DMS 273 treated with DMSO at 0.1 percent for 48 hours (cell line): ENCODE results near the gene ZNF330.

Experiments used
- DNase-seq: peaks from one replicate; lab custom pipeline; 2025; lab: John Stamatoyannopoulos, UW

Gene ZNF330

DNA sequence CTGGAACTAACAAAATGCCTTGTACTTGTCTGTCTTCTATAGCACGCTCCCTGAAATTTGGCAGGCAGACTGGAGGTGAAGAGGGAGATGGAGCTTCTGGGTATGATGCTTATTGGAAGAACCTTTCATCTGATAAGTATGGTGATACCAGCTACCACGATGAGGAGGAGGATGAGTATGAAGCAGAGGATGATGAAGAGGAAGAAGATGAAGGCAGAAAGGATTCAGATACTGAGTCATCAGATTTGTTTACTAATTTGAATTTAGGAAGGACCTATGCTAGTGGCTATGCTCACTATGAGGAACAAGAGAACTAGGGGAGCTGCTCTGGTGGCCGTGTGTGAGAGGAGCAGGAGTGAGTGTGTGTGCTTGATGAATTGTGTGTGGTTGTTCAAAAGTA is 13.0 kb downstream of the ZNF330 start:
- DNase-seq: no peak

DNA sequence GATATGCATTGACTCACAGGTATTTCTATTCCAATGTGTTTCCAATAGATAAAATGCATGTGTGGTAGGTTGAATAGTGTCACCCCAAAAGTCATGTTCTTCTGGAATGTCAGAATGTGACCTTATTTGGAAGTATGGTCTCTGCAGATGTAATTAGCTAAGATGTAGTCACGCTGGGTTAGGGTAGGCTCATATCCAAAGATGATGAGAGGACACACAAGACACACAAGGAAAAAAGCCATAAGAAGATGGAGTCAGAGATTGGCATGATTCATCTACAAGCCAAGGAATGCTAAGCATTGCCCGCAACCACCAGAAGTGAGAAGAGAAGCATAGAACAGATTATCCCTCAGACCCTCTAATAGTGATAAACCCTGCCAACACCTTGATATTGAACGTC is 17.5 kb downstream of the ZNF330 start:
- DNase-seq: no peak

DNA sequence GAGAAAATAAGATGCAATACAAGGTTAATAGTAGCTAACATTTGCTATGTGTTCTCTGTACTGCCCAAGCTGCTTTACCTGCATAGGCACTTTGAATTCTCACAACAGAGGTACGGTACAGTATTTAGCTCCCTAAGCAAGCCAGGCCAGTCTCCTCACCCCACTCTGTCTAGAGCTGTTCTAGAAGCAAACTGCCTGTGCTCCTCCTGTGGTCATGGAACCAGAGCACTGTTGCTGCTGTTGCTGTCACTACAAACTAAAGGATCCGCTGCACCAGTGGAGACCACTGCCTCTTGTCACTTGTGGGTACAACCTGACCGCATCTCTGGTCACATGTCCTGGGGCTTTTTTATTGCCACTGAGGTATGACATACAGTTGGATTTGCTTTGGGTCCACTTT is 19.6 kb downstream of the ZNF330 start:
- no peak for DNase-seq

DNA sequence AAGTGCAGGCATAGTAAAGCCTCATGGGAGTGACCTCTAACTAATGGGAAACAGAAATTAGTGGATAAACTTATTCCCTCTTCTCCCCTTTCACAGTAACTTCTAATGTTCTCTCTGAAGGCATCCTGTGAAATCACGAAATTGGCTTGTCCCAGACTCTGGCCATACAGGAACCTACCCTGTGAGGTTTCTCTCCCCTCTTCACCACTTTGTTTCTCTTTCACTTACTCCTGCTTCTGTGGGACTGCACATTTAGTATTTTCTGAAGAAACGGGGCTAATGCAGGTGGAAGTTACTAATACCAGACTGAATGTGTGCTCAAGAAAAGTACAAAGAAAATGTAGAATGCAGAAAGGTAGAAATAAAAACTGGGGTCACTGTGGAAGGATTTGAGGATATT is 20.0 kb downstream of the ZNF330 start:
- DNase-seq: no peak

DNA sequence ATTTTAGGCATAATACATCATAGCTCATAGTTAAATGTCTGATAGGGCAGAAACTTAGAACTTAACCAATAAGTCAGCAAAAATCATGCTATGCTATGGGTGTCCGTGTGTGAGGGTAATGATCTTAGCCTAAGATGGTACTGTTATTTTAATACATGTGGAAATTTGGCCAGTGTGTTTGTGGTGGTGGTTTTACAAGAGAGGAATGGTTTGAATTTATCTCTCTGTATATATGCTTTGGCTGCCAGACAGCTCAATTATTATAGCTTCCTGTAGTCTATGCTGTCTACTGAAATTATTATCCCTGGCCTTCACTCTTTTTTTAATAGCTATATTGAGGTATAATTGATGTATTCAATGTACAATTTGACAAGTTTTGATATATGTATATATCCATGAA is 21.3 kb downstream of the ZNF330 start:
- DNase-seq: no peak

DNA sequence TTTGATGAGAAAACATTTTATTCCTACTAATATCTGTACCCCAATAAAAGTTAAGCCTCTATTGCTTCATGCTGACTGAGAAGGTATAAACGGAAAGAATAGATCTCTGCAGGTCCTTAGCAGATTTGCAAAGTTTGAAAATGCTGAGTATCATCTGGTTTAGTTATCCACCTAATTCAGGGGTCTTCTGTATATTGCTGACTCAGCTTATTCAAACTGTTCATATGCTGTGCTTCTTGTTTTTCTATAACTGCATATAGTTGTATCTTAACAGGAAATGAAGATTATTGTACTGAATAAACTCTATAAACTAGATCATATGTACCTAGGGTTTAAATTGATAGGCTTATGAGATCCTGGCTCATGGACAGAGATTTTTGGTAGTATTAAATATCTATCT is 23.7 kb downstream of the ZNF330 start:
- no peak for DNase-seq

DNA sequence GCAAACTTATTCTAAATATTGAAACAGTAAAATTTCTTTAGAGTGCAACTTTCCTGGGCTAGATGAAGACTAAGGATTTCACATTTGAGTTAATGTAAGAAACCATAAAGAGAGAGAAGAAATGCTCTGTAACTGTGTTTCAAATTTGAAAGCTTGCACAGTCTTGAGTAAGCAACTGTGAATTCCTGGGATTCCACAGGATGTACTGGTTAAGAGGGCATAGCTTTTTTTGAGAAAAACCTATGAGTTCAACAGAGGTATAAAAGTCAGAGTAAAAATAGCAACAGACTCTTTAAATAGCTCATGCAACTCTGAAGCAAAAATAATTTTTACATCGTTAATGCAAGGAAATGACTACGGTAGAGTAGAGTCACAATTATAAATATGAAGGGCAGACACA is 25.5 kb downstream of the ZNF330 start:
- no peak for DNase-seq

DNA sequence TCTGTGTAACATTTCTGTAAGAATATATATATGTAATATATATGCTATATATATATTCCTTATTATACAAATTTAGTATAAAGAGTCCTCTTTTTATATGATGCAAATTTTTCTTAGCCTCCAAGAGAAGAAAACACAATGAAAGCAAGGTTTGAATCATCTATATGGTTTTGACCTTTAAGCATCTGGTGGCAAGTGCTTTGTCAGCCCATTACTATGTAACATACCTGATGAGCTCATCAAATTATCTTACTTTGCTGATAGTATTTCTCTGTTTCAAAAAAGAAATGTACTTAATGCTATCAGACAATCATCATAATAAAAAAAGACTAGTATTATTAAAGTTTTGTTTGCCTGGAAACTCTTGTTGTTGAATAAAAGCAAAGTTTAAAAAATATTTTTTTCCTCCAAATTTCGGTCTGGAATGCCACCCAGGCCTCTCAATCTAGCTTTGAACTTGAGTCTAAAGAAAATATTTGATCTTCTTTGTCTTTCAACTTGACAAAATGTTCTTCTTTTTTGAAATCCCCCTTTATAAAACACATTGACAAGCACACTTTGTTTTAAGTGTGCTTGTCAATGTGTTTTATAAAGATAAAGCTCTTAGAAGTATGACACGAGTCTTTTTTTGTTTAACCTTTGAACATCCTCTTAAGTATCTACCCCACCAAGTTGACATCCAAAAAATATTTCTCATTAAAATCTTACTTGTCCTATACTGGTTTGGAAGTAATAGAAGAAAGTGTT is 26.2 kb downstream of the ZNF330 start:
- no peak for DNase-seq

DNA sequence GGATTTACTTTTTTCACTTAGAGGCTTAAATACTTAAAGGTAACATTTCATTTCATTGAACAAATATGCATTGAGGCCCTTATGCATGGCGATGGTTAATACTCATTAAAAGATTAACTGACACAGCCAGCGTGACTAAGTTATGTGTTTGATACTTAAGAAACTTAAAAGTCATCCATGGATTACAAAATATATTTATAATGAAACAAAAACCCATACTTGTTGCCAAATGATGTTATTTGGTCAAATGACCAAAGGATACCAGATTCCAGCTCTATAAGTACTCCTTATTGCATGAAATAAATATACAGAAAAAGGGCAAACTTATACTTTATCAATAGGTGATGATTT is 26.7 kb downstream of the ZNF330 start:
- no peak for DNase-seq

DNA sequence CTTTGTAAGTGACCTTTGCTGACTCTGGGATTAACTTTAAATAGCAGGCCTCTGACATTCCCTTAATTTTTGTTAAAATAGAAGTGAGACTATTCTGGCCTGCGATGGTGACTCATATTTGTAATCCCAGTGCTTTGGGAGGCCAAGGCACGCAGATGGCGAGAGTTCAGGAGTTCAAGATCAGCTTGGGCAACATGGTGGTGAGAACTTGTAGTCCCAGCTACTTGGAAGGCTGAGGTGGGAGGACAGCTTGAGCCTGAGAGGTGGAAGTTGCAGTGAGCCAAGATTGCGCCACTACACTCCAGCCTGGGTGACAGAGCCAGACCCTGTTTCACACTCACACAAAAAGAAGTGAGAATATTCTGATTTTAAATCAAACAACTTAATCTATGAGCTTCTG is 27.3 kb downstream of the ZNF330 start:
- DNase-seq: no peak

DNA sequence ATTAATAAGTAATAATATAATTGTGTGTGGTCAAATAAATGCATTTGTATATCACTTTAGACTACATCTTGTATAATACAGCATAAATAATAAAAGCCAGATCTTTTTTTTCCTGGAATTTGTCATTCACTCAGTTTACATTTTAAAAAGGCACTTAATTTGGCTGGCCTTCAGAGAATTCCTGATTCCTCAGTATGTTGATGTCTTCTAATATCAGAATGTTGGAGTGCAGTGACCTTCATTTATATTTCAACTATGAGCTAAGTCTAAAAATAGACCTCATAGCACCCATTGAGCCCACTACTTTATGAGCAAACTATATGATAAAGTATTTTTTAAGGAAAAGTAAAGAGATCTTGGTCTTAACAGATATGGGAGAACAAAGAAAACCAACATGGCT is 27.8 kb downstream of the ZNF330 start:
- no peak for DNase-seq

DNA sequence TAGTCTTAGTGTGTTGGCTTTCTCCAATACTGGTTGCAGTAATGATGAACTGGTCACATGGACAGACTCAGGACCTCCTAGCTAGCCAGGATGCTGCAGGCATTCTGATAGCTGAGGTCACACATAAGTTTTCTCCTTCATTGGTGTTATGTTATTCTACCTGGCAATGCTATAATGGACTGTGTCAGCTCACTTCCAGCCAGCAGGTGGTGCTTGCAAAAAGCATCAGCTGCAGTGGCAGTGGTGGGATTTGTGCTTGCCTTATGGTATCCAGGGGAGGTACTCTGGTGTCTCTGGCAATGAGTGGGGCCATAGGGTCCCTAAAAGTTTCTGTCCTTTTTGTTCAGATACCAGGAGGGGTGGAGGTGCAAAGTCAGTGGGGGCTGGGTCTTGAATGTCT is 33.6 kb downstream of the ZNF330 start:
- DNase-seq: no peak

DNA sequence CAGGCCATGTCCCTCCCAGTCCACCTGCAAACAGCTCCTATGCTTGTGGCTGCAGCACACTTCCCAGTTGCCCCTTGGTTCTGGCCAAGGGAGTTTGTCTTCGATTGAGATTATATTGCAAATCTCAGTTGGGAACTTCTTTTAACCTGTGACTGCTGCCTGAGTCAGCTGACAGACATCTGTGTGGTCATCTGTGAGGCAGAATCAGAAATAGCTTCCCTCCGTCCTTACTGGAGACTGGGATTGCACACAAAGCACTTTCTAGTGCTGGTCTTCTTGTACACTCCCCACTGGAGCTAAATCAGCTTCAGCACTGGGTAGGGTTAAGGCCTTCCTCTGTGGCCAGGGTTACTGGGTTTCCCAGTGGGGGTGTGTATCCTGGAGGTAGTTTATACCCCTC is 34.3 kb downstream of the ZNF330 start:
- DNase-seq: no peak

DNA sequence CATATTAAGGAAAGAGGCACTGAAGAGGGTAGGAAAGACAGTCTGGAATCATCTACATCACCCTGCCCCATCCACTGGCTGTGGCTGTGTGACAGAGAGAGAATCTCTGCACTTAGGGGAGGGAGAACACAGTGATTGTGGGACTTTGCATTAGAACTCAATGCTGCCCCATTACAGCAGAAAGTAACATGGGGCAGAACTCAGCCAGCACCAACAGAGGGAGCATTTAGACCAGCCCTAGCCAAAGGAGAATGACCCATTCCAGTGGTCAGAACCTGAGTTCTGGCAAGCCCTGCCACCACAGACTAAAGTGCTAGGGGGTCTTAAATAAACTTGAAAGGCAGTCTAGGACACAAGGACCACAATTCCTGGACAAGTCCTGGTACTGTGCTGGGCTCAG is 37.9 kb downstream of the ZNF330 start:
- no peak for DNase-seq

DNA sequence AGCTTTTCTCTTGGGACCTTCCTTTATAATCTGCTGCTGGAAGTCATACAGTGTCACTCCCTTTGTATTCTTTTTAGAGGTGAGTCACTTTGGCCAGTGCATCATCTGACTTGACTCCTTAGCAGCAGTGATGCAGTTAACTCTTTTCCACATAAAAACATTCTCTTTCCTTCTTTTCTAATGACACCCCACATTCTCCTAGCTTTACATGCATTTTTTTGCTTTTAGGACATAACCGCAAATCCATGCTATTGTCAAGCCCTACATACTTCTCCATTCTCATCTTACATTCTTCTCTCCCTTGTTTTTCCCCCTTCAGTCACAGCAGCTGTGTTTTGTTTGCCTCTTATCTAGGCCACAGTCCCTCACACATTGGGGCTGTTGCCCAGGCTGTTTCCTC is 55.1 kb downstream of the ZNF330 start:
- DNase-seq: no peak

DNA sequence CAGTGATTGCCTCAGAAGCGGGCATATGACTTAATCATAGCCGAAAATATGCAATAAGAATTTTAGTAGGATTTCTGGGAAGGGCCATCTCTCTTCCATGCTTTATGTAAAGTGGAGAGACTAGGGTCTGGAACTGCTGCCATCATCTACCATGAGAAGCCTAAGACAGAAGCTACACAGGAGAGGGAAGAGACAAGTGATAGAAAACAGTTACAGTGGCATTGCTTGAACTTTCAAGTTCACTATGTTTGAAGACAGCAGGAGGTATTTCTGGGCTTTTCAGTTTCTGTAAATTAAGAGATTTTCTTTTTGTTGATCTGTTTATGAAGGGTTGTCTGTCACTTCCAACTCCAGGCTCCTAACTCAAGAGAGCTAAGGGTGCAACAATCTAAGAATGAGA is 62.5 kb downstream of the ZNF330 start:
- no peak for DNase-seq

DNA sequence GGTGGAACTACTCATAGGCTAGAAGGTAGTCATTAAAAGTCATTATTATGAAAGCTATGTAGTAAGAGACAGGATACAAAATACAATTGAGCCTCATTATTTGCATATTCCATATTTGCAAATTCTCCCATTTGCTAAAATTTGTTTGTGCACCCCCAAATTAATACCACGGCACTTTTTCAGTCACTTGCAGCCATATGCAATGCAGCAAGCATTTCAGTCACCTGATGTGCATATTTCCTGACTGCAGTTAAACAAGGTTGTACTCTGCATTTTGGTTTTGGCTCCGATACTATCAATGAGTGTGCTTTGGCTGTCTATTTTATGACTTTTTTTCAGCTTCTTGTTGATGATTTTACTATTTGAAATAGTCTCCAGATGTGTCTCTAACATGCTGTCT is 62.9 kb downstream of the ZNF330 start:
- DNase-seq: no peak
